ENCODE measurements around the gene SEC14L2. TPM values are rescaled to one million over a fixed set of nuclear protein-coding genes. Genes with fewer than 3 reads are reported as not detected.

SEC14L2 gene
- total RNA-seq, 1 experiment from 2014 or later, result 33.5 TPM

DNA sequence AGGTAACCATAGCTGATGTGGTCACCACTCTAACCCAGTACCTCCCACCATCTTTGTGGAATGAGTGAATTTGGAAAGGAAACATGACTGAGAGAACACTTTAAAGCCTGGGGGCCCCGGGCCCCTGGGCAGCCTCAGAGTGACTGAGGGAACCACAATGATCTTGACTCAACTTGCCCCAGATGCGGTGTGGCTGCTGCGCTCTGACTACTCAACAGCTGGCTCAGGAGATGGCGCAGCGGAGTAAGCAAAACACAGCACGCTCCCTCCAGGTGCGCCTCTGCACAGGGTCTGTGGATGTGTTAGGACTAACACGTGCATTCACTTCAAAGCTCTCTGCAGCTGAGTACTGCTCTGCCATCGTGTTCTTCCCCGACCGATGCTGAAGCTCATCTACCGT, 15.6 kb upstream of the SEC14L2 start:
- peaks cover 2 to 5% of the 10 kb centered on the region in 2 experiments; a peak in 3 of 4 replicates for H3K4me1 ChIP-seq (ENCODE audit: control insufficient read depth in 1 of 2, insufficient read depth in 2 of 2, low read length in 2 of 2)
- POLR2A ChIA-PET, result no interaction called here

More for the DNA sequence above, 15.6 kb upstream of the SEC14L2 start:
- ATAC-seq (no peak), DNase-seq (ENCODE audit: low read depth, low spot score) (no peak)
- H4K20me1 ChIP-seq (ENCODE audit: insufficient read depth), result no peaks in the 10 kb centered on the region
- 0 out of 4 replicates have a peak, but pooled peaks cover 0 to 4% of the 10 kb centered on the region in 2 experiments for H3K36me3 ChIP-seq (ENCODE audit: control insufficient read depth in 1 of 2, insufficient read depth in 2 of 2, low read length in 2 of 2)
- no TSS peak for BruUV-seq (replicated peaks)
- no peak overlapping the region for H3K4me2 ChIP-seq (ENCODE audit: low read length)
- intact Hi-C loops (cut with micrococcal nuclease), result no loop called here
- TF ChIP-seq, protein P1, sequence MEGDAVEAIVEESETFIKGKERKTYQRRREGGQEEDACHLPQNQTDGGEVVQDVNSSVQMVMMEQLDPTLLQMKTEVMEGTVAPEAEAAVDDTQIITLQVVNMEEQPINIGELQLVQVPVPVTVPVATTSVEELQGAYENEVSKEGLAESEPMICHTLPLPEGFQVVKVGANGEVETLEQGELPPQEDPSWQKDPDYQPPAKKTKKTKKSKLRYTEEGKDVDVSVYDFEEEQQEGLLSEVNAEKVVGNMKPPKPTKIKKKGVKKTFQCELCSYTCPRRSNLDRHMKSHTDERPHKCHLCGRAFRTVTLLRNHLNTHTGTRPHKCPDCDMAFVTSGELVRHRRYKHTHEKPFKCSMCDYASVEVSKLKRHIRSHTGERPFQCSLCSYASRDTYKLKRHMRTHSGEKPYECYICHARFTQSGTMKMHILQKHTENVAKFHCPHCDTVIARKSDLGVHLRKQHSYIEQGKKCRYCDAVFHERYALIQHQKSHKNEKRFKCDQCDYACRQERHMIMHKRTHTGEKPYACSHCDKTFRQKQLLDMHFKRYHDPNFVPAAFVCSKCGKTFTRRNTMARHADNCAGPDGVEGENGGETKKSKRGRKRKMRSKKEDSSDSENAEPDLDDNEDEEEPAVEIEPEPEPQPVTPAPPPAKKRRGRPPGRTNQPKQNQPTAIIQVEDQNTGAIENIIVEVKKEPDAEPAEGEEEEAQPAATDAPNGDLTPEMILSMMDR (IDR thresholded peaks at IDR 0.05 in 2 of 3, conservative IDR thresholded peaks at IDR 0.05 in 1 of 3; ENCODE audit: borderline replicate concordance in 1 of 3, insufficient read depth in 1 of 3, low read depth in 2 of 3, low read length in 2 of 3), result no peak
- no peak for TF ChIP-seq ELF1 (IDR thresholded peaks at IDR 0.05; ENCODE audit: borderline replicate concordance, low read depth)
- TF ChIP-seq SP1 (IDR thresholded peaks at IDR 0.05; ENCODE audit: low read depth), result no peak
- no peak for TF ChIP-seq JUND (IDR thresholded peaks at IDR 0.05)
- TF ChIP-seq, protein P2, sequence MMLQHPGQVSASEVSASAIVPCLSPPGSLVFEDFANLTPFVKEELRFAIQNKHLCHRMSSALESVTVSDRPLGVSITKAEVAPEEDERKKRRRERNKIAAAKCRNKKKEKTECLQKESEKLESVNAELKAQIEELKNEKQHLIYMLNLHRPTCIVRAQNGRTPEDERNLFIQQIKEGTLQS (IDR thresholded peaks at IDR 0.05), result no peak
- TF ChIP-seq RAD21 (IDR thresholded peaks at IDR 0.05; ENCODE audit: low read depth), result no peak
- TF ChIP-seq YY1 (IDR thresholded peaks at IDR 0.05; ENCODE audit: extremely low read depth, insufficient replicate concordance, low read depth, low read length), result no peak
- TF ChIP-seq TCF7L2 (IDR thresholded peaks at IDR 0.05; ENCODE audit: borderline replicate concordance, extremely low read depth, insufficient read depth, insufficient read length), result no peak
- H3K27ac ChIP-seq (ENCODE audit: low read depth, low read length), result no peak overlapping the region
- no peak overlapping the region for H3K4me3 ChIP-seq (replicated peaks in 1 of 2; ENCODE audit: low read depth in 1 of 2, low read length in 2 of 2)
- H3K9me2 ChIP-seq (ENCODE audit: insufficient read depth), result no peaks in the 10 kb centered on the region
- H3K9me3 ChIP-seq (ENCODE audit: control insufficient read depth in 1 of 2, insufficient read depth in 1 of 2, low read depth in 1 of 2, low read length in 2 of 2), result no peaks in the 10 kb centered on the region
- H3K27me3 ChIP-seq (ENCODE audit: insufficient read depth, low read length), result no peaks in the 10 kb centered on the region
- ChIA-PET RAD21 (ENCODE audit: low non-redundant PET in 1 of 2, low total read pairs in 2 of 2, uncharacterized antibody in 2 of 2, unreplicated experiment in 2 of 2) (no interaction called here), CTCF (no interaction called here)
- H3K79me2 ChIP-seq (ENCODE audit: insufficient read depth, low read length), result no peaks in the 10 kb centered on the region
- no peak overlapping the region for H3K9ac ChIP-seq (ENCODE audit: low read length)
- H2AFZ ChIP-seq (ENCODE audit: low read depth, low read length, poor library complexity, severe bottlenecking), result no peak overlapping the region

All from HCT116 (cell line).